Stimulated activated CD8-positive, alpha-beta memory T cell treated with anti-CD3 and anti-CD28 coated beads, Interleukin-12 subunit alpha, Interleukin-12 subunit beta, amount 100 ng/mL, for 24 hours (primary cell): Measurements from ENCODE around the gene TREM2.
"Not testable (repeated sequence)": the region's sequence is repeated elsewhere in the genome, so short reads cannot be mapped to it uniquely, and the experiment has no call there.

Experiments
- DNase-seq: peaks from one replicate; pipeline ENCODE4 v3.0.0-alpha.2; 2020; ENCODE audit errors: extremely low read depth

Gene TREM2

DNA sequence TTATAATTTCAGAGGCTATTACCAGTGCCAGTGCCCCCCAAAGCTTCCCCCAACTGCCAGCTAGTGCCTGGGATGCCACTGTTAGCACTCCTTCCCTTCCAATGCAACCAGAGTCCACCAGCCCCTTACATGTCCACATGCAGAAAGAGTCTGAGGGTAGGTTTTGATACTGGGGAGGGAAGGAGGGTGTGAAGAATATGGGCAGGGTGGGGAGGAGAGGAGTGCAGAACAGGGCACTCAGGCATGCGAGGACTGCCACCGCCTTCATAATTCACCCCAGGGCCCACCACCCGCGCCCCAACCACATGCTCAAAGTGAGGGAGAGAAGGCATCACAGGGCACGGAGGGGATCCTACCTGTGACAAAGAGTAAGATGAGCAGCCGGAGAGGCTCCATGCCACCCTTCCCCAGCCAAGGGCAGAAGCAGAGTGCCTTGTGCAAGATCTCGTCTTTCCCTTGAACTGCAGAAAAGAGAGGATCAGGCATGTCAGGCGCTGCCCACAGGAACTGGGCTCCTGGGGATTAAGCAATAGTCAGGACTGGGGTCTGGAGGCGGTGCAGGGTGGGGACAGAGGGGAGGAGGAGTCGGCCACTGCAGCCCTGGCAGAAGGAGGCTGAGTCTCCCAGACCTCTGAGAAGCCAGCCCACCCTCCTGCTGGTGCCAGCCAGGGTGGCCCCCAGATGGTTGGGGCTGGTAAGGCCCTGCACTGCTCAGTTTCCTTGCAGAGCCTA is at the start of gene TREM2:
Gene TREM2, minus strand, starts transcription at position 430 of the 732 bp plus-strand sequence. Its CDS starts 34 bp downstream, at position 396.
- no peak for DNase-seq

DNA sequence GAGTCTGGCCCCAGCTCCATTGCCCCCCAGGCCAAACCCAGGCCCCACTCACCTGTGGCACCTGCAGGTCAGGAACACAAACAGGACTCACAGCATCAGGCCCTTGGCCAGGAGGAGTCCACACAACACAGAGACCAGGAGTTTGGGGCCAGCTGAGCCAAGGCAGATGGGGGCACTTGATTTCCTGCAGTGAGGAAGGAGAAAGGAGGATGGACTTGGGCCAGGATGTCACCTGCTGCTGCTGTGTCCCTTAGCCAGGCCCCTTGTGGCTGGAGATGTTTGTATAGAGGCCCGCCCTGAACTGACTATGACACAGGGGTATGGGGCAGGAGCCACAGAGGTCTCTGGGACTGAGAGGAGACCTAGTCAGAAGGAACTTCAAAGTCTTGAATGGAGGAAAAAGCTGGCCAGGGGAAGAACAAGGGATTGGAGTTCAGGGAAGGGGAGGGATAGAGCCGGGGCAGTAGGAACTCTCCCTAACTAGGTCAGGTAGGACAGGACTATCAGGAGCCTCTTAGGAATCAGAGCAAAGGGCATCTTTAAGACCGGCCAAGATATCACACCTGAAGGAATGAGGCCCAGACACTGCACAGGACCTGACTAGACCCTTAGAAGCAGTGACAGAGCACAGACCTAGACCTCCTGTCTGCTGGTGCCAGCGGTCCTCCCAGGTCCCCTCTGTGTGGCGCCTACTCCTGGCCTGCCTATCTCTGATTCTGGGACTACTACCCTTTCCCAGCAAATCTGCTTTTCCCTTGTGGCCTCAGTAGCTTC is 46.8 kb upstream of the TREM2 start:
- DNase-seq = no peak

DNA sequence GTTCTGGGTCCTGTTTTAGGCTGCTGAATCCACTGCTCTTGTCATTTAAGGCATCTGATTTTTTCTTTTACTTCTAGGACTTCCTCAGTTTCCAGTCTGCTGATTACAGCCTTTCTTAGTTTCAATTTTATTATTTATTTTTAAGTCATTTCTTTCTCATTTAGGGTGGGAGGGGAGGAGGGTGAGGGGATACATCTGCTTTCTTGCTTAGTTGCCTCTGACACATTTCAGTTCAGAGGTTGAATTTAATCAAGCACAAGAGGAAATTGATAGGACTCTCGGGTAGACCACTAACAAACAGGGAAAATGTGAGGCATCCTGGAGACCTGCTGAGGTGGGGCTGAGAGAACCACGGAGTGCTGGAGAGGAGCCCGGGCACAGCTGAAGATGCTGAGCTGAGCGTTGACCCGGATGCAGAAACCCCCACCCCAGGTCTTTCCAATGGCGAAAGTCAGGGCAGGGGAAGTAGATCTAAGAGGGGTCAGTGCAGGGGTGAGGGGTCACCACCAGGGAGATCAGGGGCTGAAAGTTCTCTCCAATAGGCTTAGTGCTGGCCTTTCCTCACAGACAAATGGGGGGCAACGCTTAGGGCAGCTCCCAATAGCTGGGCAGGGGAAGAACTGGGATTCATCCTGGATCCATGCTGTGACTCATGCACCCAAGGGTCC is 45.7 kb upstream of the TREM2 start:
- DNase-seq = no peak

DNA sequence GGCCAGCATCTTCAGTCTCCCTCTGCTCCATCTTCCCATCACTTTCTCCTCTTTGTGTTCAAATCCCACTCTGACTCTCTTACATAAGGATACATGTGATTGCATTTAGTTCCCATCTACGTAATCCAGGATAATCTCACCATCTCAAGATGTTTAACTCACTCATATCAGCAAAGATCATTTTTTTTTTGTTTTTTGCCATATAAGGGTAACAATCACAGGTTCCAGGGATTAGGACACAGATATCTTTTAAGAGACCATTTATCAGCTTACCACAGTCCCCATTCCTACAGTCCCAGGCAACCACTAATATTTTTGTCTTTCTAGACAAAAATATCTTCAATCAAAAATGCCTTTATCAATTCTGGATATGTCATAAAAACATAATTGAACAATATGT is 41.2 kb upstream of the TREM2 start:
- no peak for DNase-seq

DNA sequence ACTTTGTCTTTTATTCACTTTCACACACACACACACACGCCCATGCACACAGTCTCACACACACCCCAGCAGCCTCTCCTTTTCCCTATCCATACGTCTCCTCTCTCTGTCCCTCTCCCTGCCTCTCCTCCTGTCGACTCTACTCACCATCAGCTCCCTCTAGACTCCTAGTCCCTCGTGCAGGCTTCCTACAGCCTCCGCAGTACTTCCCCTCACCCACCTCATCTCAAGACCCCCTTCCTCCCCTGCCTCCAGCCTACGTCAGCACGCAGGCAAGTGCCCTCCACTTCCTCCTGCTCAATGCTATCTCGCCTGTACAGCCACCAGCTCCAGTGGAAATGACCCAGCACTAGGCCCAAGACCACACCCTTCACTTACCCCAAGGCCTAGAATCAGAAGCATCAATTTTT is 38.9 kb upstream of the TREM2 start:
- DNase-seq = no peak

DNA sequence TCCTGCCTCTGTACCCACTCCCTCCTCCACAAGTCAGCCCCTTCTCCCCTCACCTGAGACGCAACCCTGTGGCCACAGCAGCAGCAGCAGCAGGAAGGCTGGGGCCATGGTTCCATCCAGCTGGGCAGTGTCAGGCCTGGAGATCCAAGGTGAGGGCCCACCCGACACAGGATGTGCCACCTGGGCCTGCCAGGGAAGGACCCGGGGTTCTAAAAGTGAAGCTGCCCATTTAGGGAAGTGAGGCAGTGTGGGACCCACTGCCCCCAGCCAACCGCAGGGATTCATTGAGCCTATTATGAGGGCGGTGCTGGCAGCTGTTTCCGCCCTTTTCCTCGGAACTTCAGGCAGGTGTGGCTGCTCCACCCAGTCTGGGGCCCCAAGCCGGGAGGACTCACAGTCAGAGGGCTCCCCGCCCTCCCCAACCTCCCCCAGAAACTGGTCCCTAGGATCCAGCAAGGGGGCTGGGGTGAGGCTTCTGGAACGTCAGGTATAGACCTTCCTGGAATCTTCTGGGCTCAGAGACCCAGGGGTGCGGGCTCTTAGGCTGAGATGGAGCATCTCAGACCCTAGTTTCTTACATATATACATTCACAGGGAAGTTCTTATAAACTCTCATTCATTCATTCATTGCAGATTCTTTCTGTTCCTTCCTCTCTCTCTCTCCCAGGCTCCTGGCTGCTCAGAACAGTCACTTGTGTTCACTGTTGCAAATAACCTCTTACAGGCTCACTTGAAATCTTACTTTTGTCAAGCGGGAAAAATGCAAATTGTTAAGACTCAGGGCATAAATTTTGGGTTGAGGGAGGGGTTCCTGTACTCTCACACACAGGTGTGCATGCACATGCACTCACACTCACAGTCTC is 38.2 kb upstream of the TREM2 start, which contains the start of gene TREML2:
Gene TREML2, minus strand, starts transcription at position 249 of the 863 bp plus-strand sequence. Its CDS starts 141 bp downstream, at position 108.
- DNase-seq = no peak

DNA sequence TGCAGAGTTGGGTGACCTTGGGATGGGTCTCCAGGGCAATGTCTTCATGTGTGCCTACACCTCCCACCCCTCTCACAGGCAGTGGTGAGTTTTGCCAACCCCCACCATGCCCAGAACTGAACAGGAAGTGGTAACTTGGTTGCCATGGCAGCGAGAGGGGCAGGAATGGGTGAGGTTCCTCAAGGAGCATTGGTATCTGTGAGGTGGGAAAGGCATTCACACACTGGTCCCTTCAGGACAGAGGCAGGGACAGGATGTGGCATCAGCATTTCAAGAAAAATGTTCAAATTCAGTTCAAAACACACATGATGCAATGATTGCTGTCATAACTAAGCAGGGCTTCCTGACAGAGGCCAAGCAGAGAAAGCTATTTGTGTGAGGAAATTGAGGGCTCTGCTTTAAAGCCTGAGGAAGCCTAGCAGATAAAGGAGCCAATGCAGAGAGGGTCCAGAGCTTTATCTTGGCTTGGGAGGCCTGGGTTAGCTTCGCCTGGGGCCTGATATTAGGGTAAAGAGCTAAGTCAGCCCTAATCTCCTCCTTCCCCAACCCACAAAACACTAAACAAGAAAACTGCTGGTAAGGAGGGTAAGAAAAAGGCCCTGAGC is 37.5 kb upstream of the TREM2 start:
- no peak for DNase-seq

DNA sequence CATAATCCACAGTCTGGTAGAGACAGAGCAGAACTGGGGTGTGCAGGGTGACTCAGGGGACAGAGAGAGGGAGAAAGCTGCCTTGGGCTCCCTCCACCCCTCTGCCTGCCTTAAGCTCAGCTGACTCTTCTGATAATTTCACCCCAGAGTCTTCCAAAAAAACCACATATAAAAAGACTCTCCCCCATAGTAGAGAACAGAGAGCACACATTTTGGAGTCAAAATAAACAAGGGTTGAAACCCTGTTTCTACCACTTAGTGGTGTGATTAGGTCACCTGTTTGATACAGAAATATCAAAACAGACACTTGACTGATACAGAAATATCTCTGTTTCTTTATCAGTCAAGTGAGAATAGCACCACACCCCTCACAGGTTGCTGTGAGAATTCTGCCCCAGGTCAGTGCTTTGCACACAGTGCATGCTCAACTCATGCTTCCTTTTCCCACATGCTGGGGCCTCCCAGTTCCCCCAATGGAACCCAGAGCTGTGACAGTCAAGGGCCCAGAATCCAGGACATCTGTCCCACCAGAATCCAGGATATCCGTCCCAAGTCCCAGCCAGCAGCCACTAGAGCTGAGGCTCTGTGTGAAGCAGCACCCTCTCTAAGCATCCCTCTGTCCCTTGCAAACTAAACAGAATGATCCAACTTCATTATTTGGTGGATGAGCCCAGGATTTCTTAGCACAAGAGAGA is 36.8 kb upstream of the TREM2 start:
- no peak for DNase-seq

DNA sequence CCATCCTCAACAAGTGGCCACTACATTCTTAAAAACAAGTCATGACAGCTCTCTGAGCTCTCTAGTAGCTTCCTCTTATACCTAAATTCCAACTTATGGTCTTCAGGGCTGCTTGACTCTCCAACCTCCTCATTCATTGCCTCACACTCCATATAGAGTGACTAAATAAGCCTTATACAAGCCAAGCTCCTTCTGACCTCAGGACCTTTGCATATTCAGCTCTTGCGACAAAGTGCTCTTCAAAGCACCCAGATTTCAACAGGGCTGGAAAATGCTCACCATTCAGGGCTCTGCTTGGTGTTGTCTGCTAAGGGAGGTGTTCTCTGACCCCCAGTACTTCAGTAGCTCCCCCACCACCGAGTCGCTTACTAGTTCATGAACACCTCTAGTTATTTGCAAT is 34.3 kb upstream of the TREM2 start:
- DNase-seq = no peak

DNA sequence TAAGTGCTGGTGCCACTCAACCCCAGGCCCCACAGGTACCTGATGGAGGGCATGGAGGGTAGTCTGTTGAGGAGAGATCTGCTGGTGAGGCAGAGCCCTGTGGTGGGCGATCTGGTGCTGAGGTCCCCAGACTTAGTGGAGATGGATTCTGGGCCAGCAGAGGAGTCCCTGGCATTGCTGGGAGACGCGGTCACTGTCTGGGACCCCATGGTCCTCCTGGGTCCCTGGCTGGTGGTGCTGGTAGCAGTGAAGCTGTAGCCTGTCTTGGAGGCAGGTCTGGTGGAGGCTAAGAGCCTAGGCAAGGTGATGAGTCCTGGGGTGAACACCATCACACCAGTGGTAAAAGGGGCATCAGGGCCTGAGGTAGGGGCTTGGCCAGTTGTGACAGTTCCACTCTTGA is 31.5 kb upstream of the TREM2 start:
- DNase-seq = no peak

DNA sequence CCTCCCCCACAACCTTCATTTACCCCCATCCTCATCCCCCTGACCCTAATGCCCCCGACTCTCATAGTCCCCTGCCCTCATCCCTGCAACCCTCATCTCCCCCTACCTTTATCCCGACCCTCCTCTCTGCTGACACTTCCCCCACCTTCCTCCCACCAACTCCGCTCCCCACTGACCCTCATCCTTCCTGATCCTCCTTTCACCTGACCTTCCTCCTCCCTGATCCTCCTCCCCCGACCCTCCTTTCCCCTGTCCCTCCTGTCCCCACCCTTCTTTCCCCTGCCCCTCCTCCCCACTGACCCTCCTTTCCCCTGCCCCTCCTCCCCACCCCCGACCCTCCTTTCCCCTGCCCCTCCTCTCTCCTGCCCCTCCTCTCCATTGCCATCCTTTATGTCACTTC is 31.0 kb upstream of the TREM2 start:
- DNase-seq = no peak

DNA sequence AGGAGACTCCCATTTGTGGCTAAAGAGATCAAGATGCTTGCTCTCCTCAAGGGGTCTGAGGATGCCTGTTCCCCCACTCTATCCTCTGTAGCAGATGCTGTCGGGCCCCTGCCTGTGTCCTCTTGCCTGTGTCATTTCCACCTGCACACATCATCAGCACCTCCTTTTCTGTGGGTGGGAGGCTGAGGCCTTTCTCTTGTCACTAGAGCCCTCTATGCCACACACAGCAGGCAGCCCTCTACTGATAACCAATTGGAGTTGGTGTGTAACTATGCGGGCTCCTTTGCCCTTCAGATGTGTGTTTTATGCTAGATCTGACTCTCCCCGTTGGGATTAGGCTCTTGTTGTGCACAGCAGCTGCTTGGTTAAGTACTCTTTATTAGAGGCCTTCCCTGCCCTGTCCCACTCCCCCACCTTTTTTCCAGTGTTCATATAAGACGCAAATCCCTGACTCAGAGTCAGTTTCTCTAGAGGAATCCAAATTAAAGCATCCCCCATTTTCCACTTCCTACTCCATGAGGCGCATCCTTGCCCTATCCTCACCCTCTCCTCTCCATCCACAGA is 30.3 kb upstream of the TREM2 start:
- DNase-seq = no peak

DNA sequence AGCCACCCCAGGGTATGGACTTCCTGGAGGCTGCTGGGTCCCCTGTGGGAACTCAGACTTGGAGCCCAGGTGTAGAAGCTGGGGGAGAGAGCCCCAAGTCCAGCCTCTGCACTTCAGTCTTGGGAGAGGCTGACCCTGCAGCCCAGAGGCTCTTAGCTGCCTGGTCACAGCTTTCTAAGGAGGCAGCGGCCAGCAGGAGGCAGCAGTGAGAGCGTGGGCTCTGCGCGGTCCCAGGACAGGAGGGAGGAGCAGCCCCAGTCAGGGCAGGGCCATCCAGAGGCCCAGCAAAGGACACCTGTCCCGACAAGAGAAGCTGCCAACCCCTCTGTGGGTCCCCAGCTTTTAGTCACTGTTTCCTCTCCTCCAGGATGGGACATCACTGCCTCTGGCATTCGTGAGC is 28.7 kb upstream of the TREM2 start:
- DNase-seq = no peak

DNA sequence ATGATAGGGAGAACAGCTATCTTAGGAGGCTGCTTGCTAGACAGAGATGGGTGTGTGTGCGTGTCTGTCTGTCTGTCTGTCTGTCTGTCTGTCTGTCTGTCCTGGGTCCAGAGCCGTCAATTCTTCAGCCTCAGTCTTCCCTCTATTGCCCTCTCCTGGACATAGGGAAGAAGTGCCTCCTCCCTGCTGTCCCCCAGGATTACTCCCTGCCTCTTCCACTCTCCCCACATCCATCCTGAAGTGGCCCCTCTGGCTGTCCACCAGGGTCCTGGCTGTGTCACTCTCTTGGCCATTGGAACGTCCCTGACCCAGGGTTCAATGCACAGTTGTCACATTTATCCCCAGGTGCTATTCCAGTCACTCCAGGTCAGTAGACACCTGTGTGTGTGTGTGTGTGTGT is 27.9 kb upstream of the TREM2 start:
- no peak for DNase-seq

DNA sequence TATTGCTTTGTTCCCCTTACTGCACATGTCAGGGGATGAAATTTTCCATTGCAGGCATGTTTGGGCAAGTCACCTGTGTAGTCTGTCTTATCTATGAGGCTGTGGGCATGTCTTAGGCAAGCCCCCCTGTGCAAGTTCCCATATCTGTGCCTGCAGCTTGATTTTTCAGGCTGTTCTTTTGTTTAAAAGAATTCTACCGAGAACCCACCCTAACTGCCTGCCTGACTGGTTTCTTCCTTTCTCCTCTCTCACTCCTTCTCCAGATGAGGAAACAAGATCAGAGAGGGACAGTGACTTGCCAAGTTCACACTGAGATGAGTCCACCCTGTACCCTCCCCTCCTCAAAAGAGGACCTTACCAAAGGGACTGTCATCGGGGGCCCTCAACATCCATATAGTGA is 27.1 kb upstream of the TREM2 start:
- DNase-seq = no peak

DNA sequence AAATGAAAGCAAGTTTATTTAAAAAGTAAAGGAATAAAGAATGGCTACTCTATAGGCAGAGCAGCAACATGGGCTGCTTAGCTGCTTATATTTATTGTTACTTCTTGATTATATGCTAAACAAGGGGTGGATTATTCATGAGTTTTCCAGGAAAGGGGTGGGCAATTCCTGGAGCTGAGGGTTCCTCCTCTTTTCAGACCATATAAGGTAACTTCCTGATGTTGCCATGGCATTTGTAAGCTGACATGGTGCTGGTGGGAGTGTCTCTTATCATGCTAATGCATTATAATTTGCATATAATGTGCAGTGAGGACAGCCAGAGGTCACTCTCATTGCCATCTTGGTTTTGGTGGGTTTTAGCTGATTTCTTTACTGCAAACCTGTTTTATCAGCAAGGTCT is 26.1 kb upstream of the TREM2 start:
- not testable (repeated sequence) for DNase-seq

DNA sequence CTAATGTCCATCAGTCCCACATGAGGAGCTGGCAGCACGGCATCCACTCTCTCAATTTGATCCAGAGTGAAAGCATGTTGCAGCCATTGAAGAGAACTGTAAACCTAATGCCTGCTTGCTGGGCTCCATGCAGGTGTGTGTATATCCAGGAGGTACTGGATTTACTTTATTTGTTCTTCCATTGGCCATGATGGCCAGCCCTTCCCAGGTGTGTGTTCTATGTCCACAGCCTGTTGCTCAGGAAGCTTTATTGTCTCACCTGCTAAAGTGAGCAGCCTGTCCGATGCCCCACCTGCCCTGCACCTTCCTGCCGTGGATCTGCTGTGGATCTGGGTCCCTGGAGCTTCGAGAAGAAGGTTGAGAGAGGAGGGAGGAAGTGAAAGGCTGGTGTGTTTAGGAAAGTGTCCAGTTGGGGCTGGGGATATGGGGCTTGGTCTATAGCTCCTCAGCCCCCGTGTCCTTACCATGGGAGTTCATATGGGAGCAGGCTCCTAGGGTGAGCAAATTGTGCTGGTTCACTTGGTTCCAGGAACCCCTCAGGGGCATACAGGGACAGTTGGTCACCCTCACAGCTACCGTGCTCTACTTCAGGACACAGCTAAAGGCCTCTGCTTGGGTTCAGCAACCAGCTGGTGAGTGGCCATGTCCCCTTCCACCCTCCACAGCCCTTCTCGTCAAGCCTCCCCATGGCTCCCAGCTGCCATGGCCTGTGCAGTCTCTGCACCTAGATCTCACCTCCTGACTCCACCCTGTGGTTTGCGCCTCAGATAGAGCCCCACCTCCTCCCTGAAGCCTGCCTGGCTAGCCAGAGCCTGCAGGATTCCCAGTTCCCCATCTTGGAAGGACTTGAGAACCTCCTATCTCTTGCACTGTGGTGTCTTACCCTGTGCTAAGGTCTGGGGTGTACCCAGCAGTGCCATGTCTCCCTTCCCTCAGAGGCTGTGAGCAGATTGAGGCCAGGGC is 25.3 kb upstream of the TREM2 start:
- DNase-seq = no peak

DNA sequence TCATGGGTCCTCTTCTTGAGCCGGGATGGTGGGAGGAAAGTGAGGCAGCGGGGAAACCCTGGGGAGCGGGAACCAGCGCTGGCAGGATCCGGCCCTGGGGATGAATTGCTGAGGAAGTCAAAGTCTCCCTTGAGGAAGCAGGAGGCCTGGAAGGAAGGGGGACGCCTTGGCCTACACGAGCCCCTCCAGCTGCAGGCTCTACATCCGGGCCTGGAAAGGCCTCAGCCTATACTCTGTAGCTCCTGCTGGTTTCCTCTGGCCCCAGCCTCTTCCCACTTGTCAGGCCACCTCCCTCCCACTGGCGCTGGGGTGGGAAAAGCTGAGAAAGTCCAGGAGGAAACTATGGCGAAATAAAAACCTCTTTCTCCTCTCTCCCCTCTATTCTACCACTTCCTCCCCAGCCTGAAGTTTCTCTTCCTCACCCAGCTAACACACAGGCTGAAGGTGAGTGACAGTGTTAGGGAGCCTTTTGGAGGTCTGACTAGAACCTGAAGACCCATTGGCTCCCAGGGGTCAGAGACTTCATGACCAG is 23.2 kb upstream of the TREM2 start:
- no peak for DNase-seq

DNA sequence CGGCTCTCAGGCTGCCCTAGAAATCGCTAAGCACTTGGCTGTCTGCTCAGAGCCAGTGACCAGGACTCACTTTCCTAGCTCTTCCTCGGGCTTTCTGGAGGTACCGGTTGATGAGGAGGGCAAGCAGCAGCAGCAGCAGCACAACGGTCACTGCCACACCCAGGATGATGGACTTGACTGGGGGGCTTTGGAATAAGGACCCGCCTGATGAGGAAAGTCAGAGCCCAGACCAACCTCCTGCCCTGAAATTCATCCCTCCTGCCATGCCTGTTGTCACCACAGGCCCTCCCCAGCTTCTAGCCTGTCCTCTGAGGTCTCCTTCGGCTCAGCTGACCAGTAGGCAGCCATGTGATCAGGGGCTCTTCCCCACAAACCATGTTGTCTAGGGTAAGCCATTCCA is 21.8 kb upstream of the TREM2 start:
- DNase-seq = no peak
